Heart right ventricle (tissue), 16 donors: ENCODE measurements around the gene TMEM143. TPM values are rescaled to one million over a fixed set of nuclear protein-coding genes. Genes with fewer than 3 reads are reported as not detected.

Experiments
- ATAC-seq, 8 donors: fragments of 200-7000 bp; cut with Tn5 transposase; one replicate each; pipeline ENCODE4 v1.9.1; 2020; ENCODE audit warnings: mild to moderate bottlenecking in 8 of 8, moderate library complexity in 8 of 8, moderate number of reproducible peaks in 1 of 8
- DNase-seq, 2 donors: peaks; one replicate each; pipeline ENCODE4 v3.0.0-alpha.2; 2020
- H3K27ac ChIP-seq, 10 donors: fragments of 200-600 bp; sonication (generic) in 2 of 10; one replicate each; pipeline versions ENCODE4 v1.5.0 to v1.8.0; 2020 to 2022; ENCODE audit warnings: mild to moderate bottlenecking in 3 of 10
- H3K27me3 ChIP-seq, 7 donors: fragments of 200-600 bp; one replicate each; pipeline ENCODE4 v1.8.0; 2021 to 2022; ENCODE audit warnings: mild to moderate bottlenecking in 2 of 7
- H3K36me3 ChIP-seq, 9 donors: fragments of 200-600 bp; sonication (generic) in 1 of 9; one replicate each; pipeline versions ENCODE4 v1.5.0 to v1.8.0; 2020 to 2022; ENCODE audit warnings: mild to moderate bottlenecking in 2 of 9
- H3K4me1 ChIP-seq, 9 donors: fragments of 200-600 bp; sonication (generic) in 1 of 9; one replicate each; pipeline versions ENCODE4 v1.5.0 to v1.8.0; 2020 to 2022; ENCODE audit warnings: mild to moderate bottlenecking in 4 of 9
- H3K4me3 ChIP-seq, 10 donors: fragments of 200-600 bp; sonication (generic) in 2 of 10; one replicate each; pipeline versions ENCODE4 v1.5.0 to v1.8.0; 2020 to 2022; ENCODE audit warnings: mild to moderate bottlenecking in 7 of 10, moderate library complexity in 2 of 10
- H3K9me3 ChIP-seq, 11 donors: fragments of 200-600 bp in 10 of 11; sonication (generic) in 2 of 11; one replicate each; pipeline versions ENCODE4 v1.5.0 to v1.8.0; 2013 to 2022; ENCODE audit warnings: mild to moderate bottlenecking in 2 of 11, control low read depth in 1 of 11, moderate library complexity in 1 of 11
- CTCF ChIP-seq, 9 donors: fragments of 200-600 bp; sonication (generic) in 2 of 9; IDR thresholded peaks; one replicate each; pipeline versions ENCODE4 v1.5.0 to v1.8.0; 2021 to 2022; ENCODE audit warnings: antibody characterized with exemption in 9 of 9, mild to moderate bottlenecking in 5 of 9, moderate library complexity in 1 of 9
- WGBS, 2 donors: extraction: QIAGEN DNeasy Blood & Tissue Kit; methylation state at CpG; one replicate each; pipeline ENCODE4 v1.1.7; 2013; ENCODE audit warnings: inconsistent platforms in 1 of 2; 5-methylcytosine and 5-hydroxymethylcytosine counted together
- intact Hi-C, 10 donors: fragments of 100-400 bp; cut with DNase I; formaldehyde crosslinking; loops; one replicate each; pipeline versions ENCODE4 v1.11.1 to v1.14.2; 2022
- polyA plus RNA-seq, 2 donors: library from polyadenylated mRNA; stranded (reverse); fragments of 200-250 nt; gene quantifications; one replicate each; pipeline ENCODE4 v1.2.3, GENCODE V29; 2013
- total RNA-seq, 10 donors: library from RNA; stranded (reverse); fragmentation: NEBNext Ultra II Directional in 3 of 10; extraction: Animal tissue kit (Norgen Biotek cat#: 25700) in 3 of 10; gene quantifications; one replicate each; pipeline versions ENCODE4 v1.2.1 to v1.2.4, GENCODE V29; 2021 to 2023
- donor health status: Arrhythmogenic right ventricular cardiomyopathy.
- donor health status: ischemic (EF 13 %, LVEDD 7.1; RV severe dilation, severe dysfunction).
- donor health status: healthy with polysubstance abuse.
- donor health status: DM: no; HTN: yes; CAD: no.
- donor health status: DM: no; HTN: no; CAD: no.
- donor health status: ischemic (EF 25% LVEDD 6.9; RV normal size, moderate dysfunction).
- donor health status: ischemic (EF 25% LVEDD 5.7; RV mildly dilated, moderate dysfunction).
- donor health status: healthy.
- donor health status: DM: yes; HTN: yes; CAD: no.
- donor health status: Ischemic cardiomyopathy.
- donor health status: ischemic (EF 35%, LVEDD 5.7; RV mildly dilated, moderate dysfunction).
- donor health status: nonischemic (EF 11% LVEDD 7.7; RV severe dilation, severe dysfunction).
- donor health status: DM: yes; HTN: yes; CAD: no.
- donor health status: PGD.
- donor health status: ischemic (EF 29% LVEDD 5.4; RV normal size, mild dysfunction).
- donor health status: nonischemic (EF 23%, LVEDD 6.1; RV moderate dilation, normal function).

TMEM143 gene
- total and polyA plus RNA-seq, 12 donors: 9.7 to 110 (median 80.4) TPM

GRCh38 chr19:48342414-48342738 lies 21.4 kb downstream of the TMEM143 start:
- intact Hi-C loops: no loop called here
- Histone ChIP-seq H3K4me3 (no peak overlapping the region), H3K36me3 (peaks cover 0 to 42% (median 0%) of the 10 kb centered on the region in 9 donors), H3K4me1 (no peaks in the 10 kb centered on the region), H3K27me3 (no peaks in the 10 kb centered on the region), H3K9me3 (no peaks in the 10 kb centered on the region), H3K27ac (no peak overlapping the region)
- ATAC-seq: no peak
- 93 to 94% methylated on average over 20 of the region's 20 CpGs for WGBS, 2 donors
- DNase-seq: no peak
- no peak for TF ChIP-seq CTCF (IDR thresholded peaks at IDR 0.05)

- intact Hi-C loops: no loop called here
- WGBS, 2 donors: 97 to 98% methylated on average over 10 of the region's 10 CpGs
- TF ChIP-seq CTCF (IDR thresholded peaks at IDR 0.05): no peak
- Histone ChIP-seq H3K27me3 (no peaks in the 10 kb centered on the region), H3K4me3 (no peak overlapping the region), H3K9me3 (no peaks in the 10 kb centered on the region), H3K27ac (no peak overlapping the region), H3K4me1 (no peaks in the 10 kb centered on the region), H3K36me3 (peaks cover 0 to 42% (median 0%) of the 10 kb centered on the region in 9 donors)
- ATAC-seq (no peak), DNase-seq (no peak)
Observed at GRCh38 chr19:48341515-48342413, 22.0 kb downstream of the TMEM143 start.

GRCh38 chr19:48340995-48341394 lies 22.7 kb downstream of the TMEM143 start:
- no peak for TF ChIP-seq CTCF (IDR thresholded peaks at IDR 0.05)
- Histone ChIP-seq H3K27ac (no peak overlapping the region), H3K4me1 (no peaks in the 10 kb centered on the region), H3K36me3 (peaks cover 0 to 48% (median 0%) of the 10 kb centered on the region in 9 donors), H3K27me3 (no peaks in the 10 kb centered on the region), H3K9me3 (no peaks in the 10 kb centered on the region), H3K4me3 (no peak overlapping the region)
- intact Hi-C loops: no loop called here
- ATAC-seq (no peak), DNase-seq (no peak)
- WGBS, 2 donors: 87 to 88% methylated on average over 11 of the region's 11 CpGs

- Histone ChIP-seq H3K4me1 (peaks cover 0 to 6% (median 3%) of the 10 kb centered on the region in 9 donors), H3K27ac (no peak overlapping the region), H3K36me3 (peaks cover 0 to 38% (median 0%) of the 10 kb centered on the region in 9 donors), H3K4me3 (no peak overlapping the region), H3K9me3 (no peaks in the 10 kb centered on the region), H3K27me3 (no peaks in the 10 kb centered on the region)
- 92 to 93% methylated on average over 14 of the region's 14 CpGs for WGBS, 2 donors
- ATAC-seq: no peak
- no peak for TF ChIP-seq CTCF (IDR thresholded peaks at IDR 0.05)
- intact Hi-C loops: no loop called here
- no peak for DNase-seq
Observed at GRCh38 chr19:48338802-48339503, 24.8 kb downstream of the TMEM143 start.
